Lower leg skin (tissue), 4 donors: ENCODE measurements around the gene UNC5C. TPM values are rescaled to one million over a fixed set of nuclear protein-coding genes. Genes with fewer than 3 reads are reported as not detected.

Experiments
- DNase-seq, 2 donors: peaks; one replicate each; pipeline ENCODE4 v3.0.0-alpha.2; 2019; ENCODE audit warnings: low spot score in 2 of 2
- H3K4me3 ChIP-seq: fragments of 200-600 bp; sonication (generic); 2 replicates; pipeline ENCODE4 v1.5.1; 2017; ENCODE audit warnings: mild to moderate bottlenecking, low read depth; ENCODE audit not compliant: poor library complexity, severe bottlenecking
- POLR2A ChIP-seq, 2 donors: fragments of 450-650 bp; IDR thresholded peaks; one replicate each; pipeline ENCODE4 v1.6.1; 2016 to 2017; ENCODE audit warnings: antibody characterized with exemption in 2 of 2, mild to moderate bottlenecking in 1 of 2, moderate library complexity in 1 of 2
- WGBS, 2 donors: methylation state at CpG; one replicate each; pipeline ENCODE4 v1.1.5; 2018; 5-methylcytosine and 5-hydroxymethylcytosine counted together
- intact Hi-C: fragments of 100-400 bp; cut with DNase I; formaldehyde crosslinking; loops from one replicate; pipeline ENCODE4 v1.15.0; 2023; ENCODE audit warnings: low total_unique reads
- total RNA-seq, 4 donors: library from RNA; depleted of rRNA; stranded (reverse); fragments of >200 nt; gene quantifications; one replicate each; pipeline ENCODE4 v1.1.0, GENCODE V29; 2016
- TF ChIP-seq, protein P1 (sequence below), 3 donors: fragments of 450-650 bp; IDR thresholded peaks; one replicate each; pipeline ENCODE4 v1.5.1; 2016; ENCODE audit warnings: antibody characterized with exemption in 3 of 3, mild to moderate bottlenecking in 3 of 3, moderate library complexity in 2 of 3

Gene UNC5C
- total RNA-seq, 4 donors from 2014 or later, result 0.34 to 1.8 (median 1.2) TPM

DNA sequence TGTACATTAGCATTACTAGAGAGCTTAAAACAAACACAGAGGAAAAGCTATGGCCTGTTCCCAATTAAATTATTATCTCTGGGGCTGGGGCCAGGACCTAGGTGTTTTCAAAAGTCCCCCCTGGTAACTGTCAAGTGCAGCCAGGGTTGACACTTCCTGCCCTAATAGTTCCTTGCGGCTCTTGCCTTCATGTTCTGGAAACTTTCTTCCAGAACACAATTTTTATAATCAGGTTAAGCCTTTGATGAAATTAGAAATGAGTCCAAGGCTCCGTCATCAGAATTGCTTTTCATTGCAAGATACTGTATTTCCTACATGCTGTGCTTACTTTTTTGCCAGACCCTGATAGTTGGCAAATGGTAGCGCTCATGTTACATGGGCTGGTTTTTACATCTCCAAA lies 229.6 kb downstream of the UNC5C start:
- no peak overlapping the region for H3K4me3 ChIP-seq
- 82 to 83% methylated on average over 3 of the region's 3 CpGs for WGBS, 2 donors
- intact Hi-C loops, result no loop called here
- no peak for TF ChIP-seq POLR2A (IDR thresholded peaks at IDR 0.05)
- TF ChIP-seq, protein P1, sequence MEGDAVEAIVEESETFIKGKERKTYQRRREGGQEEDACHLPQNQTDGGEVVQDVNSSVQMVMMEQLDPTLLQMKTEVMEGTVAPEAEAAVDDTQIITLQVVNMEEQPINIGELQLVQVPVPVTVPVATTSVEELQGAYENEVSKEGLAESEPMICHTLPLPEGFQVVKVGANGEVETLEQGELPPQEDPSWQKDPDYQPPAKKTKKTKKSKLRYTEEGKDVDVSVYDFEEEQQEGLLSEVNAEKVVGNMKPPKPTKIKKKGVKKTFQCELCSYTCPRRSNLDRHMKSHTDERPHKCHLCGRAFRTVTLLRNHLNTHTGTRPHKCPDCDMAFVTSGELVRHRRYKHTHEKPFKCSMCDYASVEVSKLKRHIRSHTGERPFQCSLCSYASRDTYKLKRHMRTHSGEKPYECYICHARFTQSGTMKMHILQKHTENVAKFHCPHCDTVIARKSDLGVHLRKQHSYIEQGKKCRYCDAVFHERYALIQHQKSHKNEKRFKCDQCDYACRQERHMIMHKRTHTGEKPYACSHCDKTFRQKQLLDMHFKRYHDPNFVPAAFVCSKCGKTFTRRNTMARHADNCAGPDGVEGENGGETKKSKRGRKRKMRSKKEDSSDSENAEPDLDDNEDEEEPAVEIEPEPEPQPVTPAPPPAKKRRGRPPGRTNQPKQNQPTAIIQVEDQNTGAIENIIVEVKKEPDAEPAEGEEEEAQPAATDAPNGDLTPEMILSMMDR (IDR thresholded peaks at IDR 0.05), result no peak
- DNase-seq, result no peak

GRCh38 chr4:95318483-95318882 lies 230.3 kb downstream of the UNC5C start:
- DNase-seq, result no peak
- WGBS, 2 donors, result 75 to 80% methylated on average over 1 of the region's 1 CpG
- H3K4me3 ChIP-seq, result no peak overlapping the region
- intact Hi-C loops, result no loop called here
- TF ChIP-seq POLR2A (IDR thresholded peaks at IDR 0.05), result no peak
- TF ChIP-seq, protein P1 (IDR thresholded peaks at IDR 0.05), result no peak

DNA sequence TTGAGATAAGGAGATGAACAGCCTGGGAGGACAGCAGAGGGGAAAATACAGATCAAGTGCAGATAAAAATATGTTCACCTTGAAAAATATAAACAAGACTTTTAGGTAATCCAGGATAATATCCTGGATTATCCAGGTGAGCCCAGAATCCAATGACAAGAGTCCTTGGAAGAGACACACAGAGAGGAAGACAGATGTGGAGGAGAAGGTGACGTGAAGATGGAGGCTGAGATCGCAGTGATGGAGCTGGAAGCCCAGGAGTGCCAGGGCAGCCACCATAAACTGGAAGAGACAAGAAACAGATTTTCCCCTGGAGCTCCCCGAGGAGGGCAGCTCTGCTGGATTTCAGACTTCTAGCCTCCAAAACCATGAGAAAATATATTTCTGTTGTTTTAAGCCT lies 230.7 kb downstream of the UNC5C start:
- intact Hi-C loops, result no loop called here
- no peak for DNase-seq
- no peak overlapping the region for H3K4me3 ChIP-seq
- 71 to 87% methylated on average over 3 of the region's 3 CpGs for WGBS, 2 donors
- TF ChIP-seq, protein P1 (IDR thresholded peaks at IDR 0.05), result no peak
- no peak for TF ChIP-seq POLR2A (IDR thresholded peaks at IDR 0.05)

DNA sequence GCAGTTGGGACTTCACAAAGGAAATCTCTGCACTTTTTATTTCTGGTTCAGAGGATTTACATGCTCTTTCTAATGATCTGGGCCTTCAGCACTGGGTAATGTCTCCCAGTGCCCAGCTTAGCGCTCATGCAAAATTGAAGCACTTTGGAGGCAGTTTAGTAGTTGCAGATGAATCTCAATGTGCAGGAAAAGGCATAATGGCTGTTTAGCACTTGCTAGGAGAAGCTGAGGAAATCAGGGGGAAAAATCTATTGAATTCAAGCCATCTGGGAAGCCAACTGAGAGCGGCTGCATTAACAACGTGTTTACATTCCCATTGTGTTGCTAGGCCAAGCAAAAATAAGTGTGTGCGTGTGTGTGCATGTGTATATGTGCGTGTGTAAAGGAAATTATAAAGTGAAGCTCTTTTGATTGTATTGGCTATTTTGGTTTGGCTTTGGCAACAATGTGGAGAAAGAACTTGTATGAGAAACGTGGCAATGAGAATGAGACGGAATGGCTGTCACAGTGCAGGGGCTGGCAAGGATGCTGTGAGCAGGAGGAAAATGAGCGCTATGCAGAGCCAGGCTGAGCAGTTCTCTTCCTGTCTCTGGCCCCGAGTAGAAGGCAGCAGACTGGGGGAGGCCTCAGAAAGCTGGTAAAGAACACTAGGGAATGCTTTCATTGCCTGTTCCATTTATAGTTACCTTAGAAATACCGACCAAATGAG lies 231.5 kb downstream of the UNC5C start:
- no peak for TF ChIP-seq POLR2A (IDR thresholded peaks at IDR 0.05)
- TF ChIP-seq, protein P1 (IDR thresholded peaks at IDR 0.05), result no peak
- WGBS, 2 donors, result 60 to 64% methylated on average over 10 of the region's 10 CpGs
- intact Hi-C loops, result no loop called here
- no peak for DNase-seq
- H3K4me3 ChIP-seq, result no peak overlapping the region

GRCh38 chr4:95314573-95314972 lies 234.2 kb downstream of the UNC5C start:
- H3K4me3 ChIP-seq, result no peak overlapping the region
- TF ChIP-seq, protein P1 (IDR thresholded peaks at IDR 0.05), result no peak
- TF ChIP-seq POLR2A (IDR thresholded peaks at IDR 0.05), result no peak
- WGBS, 2 donors, result 90 to 95% methylated on average over 1 of the region's 1 CpG
- DNase-seq, result no peak
- intact Hi-C loops, result no loop called here

DNA sequence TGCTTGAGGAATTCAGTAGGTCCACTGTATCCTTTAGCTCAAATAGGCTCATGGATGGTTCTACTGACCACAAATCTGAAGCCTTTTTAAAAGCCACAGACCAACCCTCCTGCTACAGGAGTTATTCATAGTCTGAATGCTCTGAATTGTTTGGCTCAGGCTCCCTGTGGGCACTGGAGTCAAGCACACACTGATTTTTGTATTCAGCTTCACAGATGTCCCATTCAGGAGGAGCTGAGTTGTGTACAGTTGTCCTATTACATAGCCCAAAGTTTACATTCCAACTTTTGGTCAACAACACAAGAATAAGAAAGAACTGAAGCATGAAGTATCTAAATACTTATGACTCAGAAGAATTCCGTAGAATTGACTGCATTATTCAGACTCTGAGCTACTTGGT lies 243.9 kb downstream of the UNC5C start:
- no peak overlapping the region for H3K4me3 ChIP-seq
- intact Hi-C loops, result no loop called here
- TF ChIP-seq POLR2A (IDR thresholded peaks at IDR 0.05), result no peak
- TF ChIP-seq, protein P1 (IDR thresholded peaks at IDR 0.05), result no peak
- no peak for DNase-seq
- WGBS, 2 donors, result 45 to 46% methylated on average over 1 of the region's 1 CpG
